Measurements from ENCODE around the gene ZNF862. TPM values are rescaled to one million over a fixed set of nuclear protein-coding genes. Genes with fewer than 3 reads are reported as not detected.

The ZNF862 gene
- total RNA-seq, 1 donor from 2014 or later = 15.9 TPM

DNA sequence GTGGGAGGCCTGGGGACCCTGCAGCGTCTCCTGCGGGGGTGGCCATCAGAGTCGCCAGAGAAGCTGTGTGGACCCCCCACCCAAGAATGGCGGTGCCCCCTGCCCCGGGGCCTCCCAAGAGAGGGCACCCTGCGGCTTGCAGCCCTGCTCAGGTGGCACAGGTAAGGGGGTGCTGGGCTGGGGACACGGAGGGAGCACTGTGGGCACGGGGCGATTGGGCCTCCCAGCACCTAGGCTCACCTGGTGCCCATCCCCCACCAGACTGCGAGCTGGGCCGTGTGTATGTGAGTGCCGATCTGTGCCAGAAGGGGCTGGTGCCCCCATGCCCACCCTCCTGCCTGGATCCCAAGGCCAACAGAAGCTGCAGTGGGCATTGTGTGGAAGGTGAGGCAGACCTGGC, 35.2 kb upstream of the ZNF862 start:
- peaks cover 1% of the 10 kb centered on the region for H3K36me3 Mint-ChIP-seq (ENCODE audit: low read depth)
- TF ChIP-seq, protein P1, sequence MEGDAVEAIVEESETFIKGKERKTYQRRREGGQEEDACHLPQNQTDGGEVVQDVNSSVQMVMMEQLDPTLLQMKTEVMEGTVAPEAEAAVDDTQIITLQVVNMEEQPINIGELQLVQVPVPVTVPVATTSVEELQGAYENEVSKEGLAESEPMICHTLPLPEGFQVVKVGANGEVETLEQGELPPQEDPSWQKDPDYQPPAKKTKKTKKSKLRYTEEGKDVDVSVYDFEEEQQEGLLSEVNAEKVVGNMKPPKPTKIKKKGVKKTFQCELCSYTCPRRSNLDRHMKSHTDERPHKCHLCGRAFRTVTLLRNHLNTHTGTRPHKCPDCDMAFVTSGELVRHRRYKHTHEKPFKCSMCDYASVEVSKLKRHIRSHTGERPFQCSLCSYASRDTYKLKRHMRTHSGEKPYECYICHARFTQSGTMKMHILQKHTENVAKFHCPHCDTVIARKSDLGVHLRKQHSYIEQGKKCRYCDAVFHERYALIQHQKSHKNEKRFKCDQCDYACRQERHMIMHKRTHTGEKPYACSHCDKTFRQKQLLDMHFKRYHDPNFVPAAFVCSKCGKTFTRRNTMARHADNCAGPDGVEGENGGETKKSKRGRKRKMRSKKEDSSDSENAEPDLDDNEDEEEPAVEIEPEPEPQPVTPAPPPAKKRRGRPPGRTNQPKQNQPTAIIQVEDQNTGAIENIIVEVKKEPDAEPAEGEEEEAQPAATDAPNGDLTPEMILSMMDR (IDR thresholded peaks at IDR 0.05) = no peak
- DNase-seq (ENCODE audit: low spot score) = no peak
- H3K9me3 Mint-ChIP-seq (ENCODE audit: low read depth) = no peaks in the 10 kb centered on the region
- no peak overlapping the region for H3K27ac Mint-ChIP-seq (ENCODE audit: unreplicated experiment)
- H3K4me3 Mint-ChIP-seq (ENCODE audit: unreplicated experiment) = no peak overlapping the region
- no peaks in the 10 kb centered on the region for H3K4me1 Mint-ChIP-seq (ENCODE audit: low read depth)
- peaks cover 23% of the 10 kb centered on the region for H3K27me3 Mint-ChIP-seq (ENCODE audit: low read depth)

DNA sequence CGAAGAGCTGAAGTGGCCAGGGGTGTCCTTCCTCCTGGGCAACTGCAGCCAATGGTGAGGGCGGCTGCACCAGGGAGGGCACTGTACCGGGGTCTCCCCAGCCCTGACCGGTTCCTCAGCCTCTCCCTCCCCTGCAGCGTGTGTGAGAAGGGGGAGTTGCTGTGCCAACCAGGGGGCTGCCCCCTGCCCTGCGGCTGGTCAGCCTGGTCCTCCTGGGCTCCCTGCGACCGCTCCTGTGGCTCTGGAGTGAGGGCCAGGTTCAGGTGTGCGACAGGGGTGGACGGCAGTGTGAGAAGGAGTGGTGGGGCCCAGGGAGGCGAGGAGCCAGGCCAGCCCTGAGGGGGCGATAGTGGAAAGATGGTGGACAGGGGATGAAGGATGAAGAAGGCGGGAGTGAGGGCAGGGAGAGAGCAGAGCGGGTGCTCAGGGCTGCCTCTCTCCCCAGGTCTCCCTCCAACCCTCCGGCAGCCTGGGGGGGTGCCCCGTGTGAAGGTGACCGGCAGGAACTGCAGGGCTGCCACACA, 34.6 kb upstream of the ZNF862 start:
- TF ChIP-seq, protein P1 (IDR thresholded peaks at IDR 0.05) = no peak
- no peak for DNase-seq (ENCODE audit: low spot score)
- H3K9me3 Mint-ChIP-seq (ENCODE audit: low read depth) = no peaks in the 10 kb centered on the region
- no peak overlapping the region for H3K4me3 Mint-ChIP-seq (ENCODE audit: unreplicated experiment)
- H3K27me3 Mint-ChIP-seq (ENCODE audit: low read depth) = peaks cover 23% of the 10 kb centered on the region
- H3K27ac Mint-ChIP-seq (ENCODE audit: unreplicated experiment) = no peak overlapping the region
- peaks cover 1% of the 10 kb centered on the region for H3K36me3 Mint-ChIP-seq (ENCODE audit: low read depth)
- H3K4me1 Mint-ChIP-seq (ENCODE audit: low read depth) = no peaks in the 10 kb centered on the region

DNA sequence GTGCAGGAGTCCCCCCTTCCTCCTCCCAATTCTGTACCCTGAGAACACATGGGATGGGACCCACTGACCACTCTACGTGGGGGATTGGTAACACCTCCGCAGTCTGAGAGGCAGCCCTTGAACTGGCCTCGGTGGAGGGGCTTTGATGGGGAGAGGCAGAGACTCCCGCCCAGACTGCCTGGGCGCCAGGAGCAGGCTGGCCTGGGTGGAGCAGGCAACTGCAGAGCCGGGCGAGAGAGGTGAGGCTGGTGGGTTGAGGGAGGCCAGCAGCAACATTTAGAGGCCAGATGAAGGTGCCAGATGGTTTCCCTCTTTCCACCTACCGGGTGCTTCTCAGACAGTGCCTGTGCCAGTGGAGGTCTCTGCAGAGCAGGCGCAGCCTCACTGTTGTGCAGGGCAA, 34.1 kb upstream of the ZNF862 start:
- DNase-seq (ENCODE audit: low spot score) = no peak
- Mint-ChIP-seq H3K27ac (ENCODE audit: unreplicated experiment) (no peak overlapping the region), H3K27me3 (ENCODE audit: low read depth) (peaks cover 23% of the 10 kb centered on the region), H3K4me3 (ENCODE audit: unreplicated experiment) (no peak overlapping the region), H3K4me1 (ENCODE audit: low read depth) (no peaks in the 10 kb centered on the region), H3K9me3 (ENCODE audit: low read depth) (no peaks in the 10 kb centered on the region), H3K36me3 (ENCODE audit: low read depth) (peaks cover 1% of the 10 kb centered on the region)
- TF ChIP-seq, protein P1 (IDR thresholded peaks at IDR 0.05) = no peak

- no peaks in the 10 kb centered on the region for H3K36me3 Mint-ChIP-seq (ENCODE audit: low read depth)
- TF ChIP-seq, protein P1 (IDR thresholded peaks at IDR 0.05) = no peak
- no peaks in the 10 kb centered on the region for H3K4me1 Mint-ChIP-seq (ENCODE audit: low read depth)
- H3K9me3 Mint-ChIP-seq (ENCODE audit: low read depth) = no peaks in the 10 kb centered on the region
- no peak overlapping the region for H3K4me3 Mint-ChIP-seq (ENCODE audit: unreplicated experiment)
- H3K27me3 Mint-ChIP-seq (ENCODE audit: low read depth) = peaks cover 27% of the 10 kb centered on the region
- H3K27ac Mint-ChIP-seq (ENCODE audit: unreplicated experiment) = no peak overlapping the region
- DNase-seq (ENCODE audit: low spot score) = no peak
These were observed 31.4 kb upstream of the ZNF862 start for GRCh38 chr7:149806726-149807125.

GRCh38 chr7:149808311-149808710, 29.9 kb upstream of the ZNF862 start:
- Mint-ChIP-seq H3K4me1 (ENCODE audit: low read depth) (no peaks in the 10 kb centered on the region), H3K27me3 (ENCODE audit: low read depth) (peaks cover 27% of the 10 kb centered on the region), H3K27ac (ENCODE audit: unreplicated experiment) (no peak overlapping the region), H3K36me3 (ENCODE audit: low read depth) (no peaks in the 10 kb centered on the region), H3K9me3 (ENCODE audit: low read depth) (no peaks in the 10 kb centered on the region), H3K4me3 (ENCODE audit: unreplicated experiment) (no peak overlapping the region)
- TF ChIP-seq, protein P1 (IDR thresholded peaks at IDR 0.05) = no peak
- DNase-seq (ENCODE audit: low spot score) = no peak
